Brain pericyte (primary cell): ENCODE results near the gene PHKA2.

Experiments used
- DNase-seq: peaks from one replicate; pipeline ENCODE4 v3.0.0-alpha.2; 2012; ENCODE audit warnings: low read depth, low spot score

Gene PHKA2

DNA sequence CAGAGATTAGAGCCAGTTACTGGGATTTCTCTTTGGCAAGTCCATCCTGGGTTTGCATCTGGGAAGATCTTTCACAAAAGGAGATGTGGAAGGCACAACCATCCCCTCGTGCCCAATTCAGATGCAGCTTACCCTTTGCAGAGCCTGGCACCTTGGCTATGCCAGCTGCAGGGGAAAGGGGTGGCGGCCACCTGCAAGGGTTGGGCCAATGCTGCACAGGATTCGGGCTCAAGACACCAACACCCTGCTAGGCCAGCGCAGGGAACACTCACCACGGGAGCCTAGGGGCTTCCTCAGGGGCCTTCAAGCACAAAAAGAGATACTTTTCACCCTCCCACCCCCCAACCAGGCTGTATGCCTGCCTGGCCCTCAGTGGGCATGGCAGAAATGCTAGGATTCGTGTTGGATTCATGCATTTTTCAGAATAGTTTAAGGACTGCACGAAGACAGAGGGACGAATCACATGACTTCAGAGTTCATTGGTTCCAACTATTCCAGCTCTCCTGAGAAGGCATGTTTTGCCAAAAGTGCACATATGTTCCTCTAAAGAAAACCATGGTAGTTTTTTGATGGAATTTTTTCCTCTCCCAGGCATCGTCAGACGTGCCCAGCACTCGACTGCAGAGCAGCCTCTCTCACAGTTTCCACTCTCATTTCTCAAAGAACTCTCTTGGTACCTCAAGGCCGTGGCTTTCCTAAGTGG, 94.4 kb downstream of the PHKA2 start:
- DNase-seq: no peak

DNA sequence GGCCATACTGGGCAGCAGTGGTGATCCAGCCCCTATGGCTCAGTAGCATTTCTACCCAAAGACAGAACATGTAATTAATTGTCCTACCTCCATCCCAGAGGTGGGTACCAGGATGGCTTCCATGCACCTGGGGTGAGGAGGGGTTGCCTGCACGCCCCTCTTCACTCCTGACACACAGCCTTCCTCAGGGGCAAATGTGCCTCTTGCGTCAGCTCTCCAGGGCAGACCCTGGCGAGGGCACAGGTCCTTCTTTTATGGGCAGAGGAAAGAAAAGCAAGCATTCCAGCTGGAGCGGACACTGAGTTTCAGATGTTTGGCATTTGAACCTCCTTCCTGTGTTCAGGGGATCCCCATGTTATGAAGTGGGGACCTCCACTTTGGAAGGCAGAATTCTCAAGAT, 95.6 kb downstream of the PHKA2 start:
- DNase-seq: no peak

DNA sequence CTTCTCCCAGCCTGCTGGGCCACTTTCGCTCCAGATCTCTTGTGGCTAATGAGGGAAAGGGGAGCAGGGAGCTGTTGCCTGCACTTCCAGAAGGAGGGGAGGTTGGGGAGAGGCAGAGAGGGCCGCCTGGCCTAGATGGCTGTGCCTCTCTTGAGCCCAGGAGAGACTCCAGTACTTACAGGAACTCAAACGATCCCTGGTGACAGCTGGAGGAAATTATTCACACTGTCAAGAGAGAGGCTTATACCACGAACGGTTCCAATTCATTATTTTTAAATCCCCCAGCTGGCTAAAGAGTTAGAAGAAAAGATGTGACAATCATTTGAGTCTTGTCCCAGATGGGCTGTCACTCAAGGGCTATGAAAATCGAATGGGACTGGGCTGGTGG, 96.1 kb downstream of the PHKA2 start:
- no peak for DNase-seq

DNA sequence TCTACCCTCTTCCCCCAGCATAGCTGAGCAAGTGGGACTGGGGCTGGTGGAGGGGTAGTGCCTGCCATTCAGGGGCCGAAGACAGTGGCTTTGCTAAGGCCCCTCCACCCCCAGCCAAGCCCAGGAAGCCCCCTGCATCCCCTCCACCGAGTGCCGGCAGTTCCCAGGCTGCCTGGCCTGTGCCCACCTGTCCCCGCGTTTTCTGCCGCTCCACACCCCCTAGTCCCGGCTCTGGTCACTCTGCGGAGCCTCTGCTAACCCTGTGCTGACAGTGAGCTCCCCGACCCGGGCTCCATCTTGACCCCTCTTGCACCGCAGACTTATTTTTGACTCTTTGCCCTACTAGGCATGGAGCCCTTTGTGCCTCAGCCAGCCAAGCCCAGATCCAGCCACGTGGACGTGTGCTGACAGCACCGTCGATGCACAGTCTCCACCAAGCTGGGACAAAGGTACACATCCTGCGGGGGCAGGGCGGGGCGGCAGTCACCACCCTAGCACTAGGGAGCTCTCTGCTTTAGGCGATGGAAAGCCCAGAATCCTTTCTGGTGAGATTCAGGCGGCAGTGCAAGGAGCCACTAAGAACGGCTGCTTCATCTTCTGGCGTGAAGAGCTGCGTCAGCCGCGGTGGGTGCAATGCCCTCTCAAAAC, 96.6 kb downstream of the PHKA2 start:
- DNase-seq: no peak

DNA sequence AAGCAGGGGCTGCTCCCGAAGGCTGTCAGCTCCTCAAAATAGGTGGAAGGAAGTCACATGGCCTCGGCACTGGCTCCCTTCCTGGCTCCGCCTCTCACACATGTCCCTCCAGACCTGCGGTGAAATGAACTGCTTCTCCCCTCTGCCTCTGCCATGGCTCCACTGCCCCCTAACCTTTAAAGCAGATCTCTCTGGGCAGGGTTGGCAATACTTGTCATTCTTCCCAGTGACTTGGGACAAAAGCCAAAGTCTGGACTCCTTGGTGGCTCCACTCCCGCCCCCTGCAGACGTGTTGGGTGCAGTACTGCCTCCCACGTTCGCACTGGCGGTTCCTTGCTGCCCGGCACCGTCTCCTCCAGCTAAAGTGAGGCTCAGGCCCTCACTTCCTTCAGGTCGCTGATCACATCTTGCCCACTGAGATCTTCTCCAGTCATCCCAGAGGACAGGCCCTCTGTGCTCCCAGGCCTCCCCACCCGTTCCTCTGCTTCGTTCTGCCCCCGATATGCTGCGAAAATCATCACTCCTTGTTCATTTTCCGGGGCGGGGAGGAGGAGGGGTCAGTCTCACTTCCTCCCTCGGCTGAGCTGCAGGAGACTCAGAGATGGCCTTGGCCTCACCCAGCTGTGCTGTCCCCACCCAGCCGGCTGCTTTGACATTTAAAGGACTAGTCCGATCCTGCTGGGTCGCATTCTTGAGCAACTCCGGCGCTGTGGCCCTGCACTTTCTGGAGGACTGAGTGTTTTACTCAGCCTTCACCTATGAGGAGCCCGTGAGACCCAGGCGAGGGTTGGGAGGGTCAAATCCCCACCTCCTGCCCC, 97.4 kb downstream of the PHKA2 start:
- DNase-seq: no peak

DNA sequence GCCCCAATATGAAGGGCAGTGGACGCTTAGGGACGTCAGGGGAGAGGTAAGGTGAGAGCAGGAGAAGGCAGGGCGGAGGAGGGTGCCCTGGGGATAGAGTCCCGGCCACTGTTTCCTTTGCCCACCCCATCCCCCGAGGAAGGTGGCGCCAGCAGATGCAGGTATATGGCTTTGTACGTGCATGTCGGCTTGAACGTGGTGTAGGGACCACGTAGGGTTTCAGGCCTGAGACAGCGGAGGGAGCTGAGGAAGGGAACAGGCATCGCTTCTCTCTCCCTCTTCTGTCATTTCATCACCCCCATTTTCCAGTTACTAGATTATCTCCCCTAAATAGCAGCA, 97.9 kb downstream of the PHKA2 start:
- no peak for DNase-seq

DNA sequence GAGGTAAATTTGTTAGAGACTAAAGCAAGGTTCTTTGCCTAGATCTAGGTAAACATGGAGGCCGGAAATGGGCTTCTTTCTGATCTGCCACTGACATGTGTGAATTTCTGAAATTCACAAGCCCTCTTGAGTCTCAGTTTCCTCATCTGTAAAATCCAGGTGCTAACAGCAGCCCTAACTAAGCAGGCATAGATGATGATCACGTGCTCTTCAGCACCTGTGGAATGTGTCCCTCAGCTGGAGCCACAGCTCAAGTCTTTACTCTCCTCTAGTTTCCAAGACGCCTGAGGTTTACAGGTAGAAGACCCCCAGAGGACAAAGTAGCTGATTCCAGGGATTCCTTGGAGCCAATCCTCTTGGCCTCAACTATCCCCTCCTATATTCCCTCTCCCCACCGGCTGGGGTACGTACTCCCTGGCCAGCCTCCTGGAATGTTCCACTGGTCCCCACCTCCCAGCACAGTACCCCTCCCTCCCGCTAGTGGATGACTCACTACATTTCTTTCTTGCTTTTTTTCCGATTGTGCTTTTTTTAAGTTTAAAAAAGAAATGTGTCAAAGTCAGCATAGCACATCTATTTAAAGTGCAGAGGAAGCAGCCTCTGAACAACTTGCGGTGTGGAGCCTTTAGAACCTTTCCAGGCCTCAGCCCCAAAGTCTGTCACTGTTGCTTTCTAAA, 98.4 kb downstream of the PHKA2 start:
- DNase-seq: no peak

DNA sequence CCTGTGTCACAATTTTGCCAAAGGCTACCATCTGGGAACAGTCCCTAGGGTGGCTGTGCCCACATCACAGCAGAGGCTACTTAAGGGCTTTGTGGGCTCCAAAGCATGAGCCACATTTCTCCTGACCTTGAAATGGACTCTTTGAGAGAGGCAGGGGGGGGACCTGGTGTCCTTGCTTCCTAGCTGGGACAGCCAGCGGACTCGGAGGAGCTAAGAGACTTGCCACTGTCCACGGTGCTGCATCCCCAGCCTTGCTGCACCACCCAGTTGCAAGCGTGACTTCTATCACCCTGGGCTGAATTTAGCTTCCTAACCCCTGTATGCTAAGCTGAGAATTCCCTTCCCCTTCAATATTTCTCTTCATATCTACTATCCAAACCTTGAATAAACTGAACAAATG, 99.0 kb downstream of the PHKA2 start:
- DNase-seq: no peak

DNA sequence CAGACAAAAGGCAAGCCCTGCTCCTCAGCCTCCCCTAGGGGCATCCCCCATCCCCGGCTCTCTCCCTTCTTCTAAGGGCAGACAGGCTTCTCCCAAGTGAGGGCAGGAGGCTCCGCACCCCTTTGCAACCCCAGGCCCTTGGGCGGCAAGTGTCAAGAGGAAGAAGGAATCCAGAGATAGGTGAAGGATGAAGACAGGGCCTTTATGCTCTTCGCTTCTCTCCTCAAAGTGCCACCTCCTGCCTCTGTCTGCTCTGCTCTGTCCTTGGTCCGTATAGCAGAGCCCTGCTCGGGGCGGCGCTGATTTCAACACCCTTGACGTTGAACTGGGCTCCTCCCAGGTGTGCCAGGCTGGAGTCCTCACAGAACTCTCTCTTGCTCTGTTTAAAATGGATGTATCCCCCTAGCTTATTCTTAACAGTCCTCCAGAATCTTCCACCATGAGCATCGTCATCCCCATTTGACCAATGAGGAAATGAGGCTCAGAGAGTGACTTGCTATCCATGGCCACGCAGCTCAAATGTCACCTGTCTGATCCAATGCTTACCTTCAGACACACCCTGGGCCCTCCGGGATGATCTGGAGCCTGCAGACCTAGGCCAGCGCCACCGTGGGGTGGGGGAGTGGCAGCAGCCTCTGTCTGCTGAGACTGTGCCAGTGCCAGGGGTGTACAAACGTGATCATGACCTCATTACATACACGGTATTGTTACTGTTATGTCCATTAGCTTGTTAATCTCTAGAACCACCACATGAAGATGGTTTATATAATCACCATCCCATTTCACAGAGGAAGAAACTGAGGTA, 99.8 kb downstream of the PHKA2 start:
- DNase-seq: no peak

DNA sequence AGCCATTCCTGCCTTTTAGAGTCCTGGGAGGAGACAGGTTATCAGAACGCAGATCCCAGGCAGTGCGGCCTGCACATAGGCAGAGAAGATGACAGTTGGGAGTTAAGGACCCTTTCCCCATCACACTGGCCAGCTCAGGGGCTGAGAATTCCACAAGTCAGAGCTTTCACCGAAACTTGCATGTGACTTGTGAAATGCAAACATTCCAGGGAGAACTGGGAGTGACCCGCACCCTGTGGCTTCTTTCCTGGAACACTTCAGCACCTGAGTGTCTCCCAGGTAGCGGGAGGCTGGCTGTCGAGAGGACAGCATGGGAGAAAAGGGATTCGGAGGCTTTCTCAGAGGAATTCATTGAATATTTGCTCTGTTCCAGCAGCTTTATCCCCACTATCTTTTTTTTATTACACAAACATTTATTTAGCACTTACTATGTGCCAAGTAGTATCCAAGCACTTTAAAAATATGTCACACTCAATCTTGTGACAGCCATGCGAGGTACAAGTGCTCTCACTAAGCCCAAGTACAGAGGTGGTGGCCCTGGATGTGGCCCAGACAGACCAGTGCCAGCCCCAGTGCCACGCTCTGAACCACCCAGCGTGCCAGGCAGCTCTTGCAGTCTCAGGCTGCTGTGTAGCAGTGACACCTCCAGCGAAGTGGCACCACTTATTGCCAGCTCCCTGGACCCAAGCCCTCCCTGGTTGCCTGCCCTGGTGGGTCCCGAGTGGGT, 100.5 kb downstream of the PHKA2 start:
- no peak for DNase-seq

DNA sequence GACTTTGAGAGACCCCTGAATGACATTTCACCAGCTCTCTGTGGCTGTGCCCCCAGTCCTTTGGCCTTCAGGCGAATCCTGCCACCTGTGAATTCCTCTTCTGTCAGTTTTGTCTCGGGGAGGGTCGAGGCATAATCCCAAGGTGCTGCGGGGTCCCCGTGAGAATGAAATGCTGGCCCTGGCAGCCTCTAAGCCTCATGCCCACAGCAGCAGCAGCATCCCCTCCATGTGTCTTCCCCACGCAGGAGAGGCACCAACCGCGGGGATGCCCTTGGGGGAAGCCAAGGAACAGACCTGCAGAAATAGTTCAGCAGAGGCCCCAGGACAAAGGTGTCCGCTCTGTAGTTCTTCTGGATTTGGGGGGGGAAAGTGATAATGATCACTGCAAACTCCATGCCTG, 104.8 kb downstream of the PHKA2 start:
- DNase-seq: no peak

DNA sequence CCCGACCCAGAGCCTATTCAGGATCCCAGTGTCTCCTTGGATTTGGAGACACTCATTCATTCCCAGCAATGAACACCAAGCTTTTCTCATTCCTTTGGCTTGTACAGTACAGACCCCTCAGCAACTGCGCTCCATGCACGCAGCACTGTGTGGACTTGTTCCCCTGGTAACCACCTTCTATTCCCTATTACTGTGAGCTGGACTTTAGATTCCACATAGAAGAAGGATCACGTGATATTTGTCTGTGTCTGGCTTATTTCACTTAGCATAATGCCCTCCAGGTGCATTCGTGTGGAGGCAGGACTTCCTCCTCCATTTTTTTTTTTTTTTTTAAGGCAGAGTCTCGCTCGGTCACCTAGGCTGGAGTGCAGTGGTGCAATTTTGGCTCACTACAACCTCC, 106.4 kb downstream of the PHKA2 start:
- no peak for DNase-seq

DNA sequence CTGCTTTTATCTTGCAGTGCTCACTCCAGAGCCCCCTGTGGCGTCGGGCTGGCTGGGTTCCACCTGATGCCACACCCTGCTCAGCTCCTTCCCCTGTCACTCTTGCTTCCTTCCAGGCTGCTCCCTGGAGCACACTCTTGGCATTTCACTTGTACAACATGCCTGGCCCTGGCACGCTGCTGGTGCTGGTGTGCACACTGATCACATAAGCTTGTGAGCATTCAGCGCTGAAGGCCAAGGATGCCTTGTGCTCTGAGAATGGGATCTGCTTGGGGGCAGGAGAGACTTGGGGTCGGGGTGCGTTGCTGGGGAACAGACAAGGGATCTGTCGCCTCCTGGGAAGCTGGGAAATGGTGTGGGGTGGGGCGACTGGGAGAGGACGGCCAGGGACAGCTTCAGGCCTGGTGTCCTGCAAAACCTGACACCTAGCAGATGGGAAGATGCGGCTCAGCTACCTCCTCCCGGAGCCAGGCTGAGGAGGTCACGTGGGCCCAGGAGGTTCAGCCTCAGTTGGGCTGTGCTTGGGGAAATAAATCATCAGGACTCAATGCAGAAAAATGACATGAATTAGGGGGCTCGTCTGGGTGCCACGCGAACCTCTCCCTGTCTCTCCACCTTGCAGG, 108.5 kb downstream of the PHKA2 start:
- DNase-seq: no peak

DNA sequence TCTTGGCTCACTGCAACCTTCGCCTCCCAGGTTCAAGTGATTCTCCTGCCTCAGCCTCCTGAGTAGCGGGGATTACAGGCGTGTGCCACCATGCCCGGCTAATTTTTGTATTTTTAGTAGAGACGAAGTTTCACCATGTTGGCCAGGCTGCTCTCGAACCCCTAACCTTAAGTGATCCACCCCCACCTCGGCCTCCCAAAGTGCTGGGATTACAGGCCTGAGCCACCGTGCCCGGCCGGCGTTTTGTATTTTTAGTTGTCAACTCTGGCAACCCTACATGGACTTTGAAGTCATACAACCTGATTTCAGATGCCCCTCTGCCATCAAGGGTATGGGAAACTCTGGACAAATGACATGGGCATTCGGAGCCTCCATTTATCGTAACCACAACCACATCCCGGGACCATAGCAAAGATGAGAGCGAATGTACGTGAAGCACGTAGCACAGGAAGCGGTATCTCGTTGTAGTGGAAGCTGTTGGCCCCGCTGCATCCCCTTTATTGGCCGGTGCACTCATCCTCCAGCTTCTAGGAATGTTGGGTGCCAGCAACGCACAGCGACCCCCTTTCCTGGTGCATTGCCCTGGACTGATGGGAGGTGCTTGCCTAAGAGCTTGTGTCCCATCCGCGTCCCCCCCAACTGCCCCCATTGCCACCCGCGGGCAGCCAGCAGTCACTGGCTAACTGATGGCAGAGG, 109.2 kb downstream of the PHKA2 start:
- DNase-seq: no peak

DNA sequence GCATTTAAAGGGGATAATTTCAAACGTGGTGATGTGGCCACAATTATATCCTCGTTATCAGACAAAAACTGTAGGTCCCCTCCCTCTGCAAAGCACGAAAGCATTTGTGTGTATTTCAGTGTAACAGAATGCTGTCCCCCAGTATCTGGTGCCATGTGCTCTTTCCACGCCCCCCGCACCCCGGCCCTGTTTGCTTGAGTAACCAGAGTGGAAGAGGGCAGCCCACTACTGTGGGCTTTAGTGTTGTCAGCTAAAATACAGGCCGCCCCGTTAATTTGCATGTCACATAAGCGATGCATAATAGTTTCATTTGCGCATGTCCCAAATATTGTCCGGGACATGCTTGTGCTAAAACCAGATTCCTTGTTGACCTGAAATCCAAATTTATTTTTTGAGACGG, 110.1 kb downstream of the PHKA2 start:
- DNase-seq: no peak

DNA sequence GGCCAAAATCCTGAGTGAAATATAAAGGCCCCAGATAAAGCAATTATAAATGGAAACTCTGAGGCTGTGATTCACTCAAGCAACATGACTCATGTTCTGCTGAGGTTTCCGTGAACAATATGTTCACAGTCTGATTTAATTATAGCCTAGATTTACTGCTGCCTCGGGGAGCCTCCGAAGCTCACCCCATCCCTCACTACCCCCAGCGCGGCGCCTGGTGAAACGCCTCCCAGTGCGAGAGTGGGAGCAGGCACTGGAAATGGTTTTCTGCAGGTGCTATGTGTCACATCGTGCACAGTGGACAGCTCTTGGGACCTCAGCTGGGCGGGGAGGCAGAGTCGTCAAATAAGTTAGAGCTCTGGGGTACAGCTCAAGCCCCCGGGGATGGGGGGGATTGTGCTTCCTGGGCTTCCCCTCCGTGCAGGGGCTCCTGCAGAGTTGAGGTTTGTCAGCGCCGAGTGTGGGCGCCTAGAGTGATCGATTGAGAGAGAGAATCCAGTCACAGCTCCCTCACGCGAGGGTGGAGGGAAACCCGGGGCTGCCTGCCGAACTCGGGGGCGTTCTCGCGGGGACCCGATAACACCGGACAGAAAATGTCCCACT, 110.6 kb downstream of the PHKA2 start:
- no peak for DNase-seq

DNA sequence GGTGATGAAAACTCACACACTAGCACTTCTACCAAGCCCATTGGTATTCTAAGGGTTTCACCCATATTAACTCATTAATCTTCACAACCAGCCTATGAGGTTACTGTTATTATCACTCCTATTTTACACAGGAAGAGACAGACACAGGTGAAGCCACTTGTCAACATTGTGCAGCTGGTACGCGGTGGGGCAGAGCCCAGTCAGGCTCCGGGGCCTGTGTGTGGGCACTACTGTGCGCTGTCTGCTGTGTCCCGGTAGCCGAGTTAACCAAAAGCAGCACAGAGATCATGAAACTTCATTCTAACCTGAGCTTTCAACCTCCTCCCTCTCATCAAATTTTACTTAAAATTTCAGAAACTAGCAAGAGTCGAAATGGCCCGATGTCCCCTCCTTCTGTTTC, 111.3 kb downstream of the PHKA2 start:
- no peak for DNase-seq

DNA sequence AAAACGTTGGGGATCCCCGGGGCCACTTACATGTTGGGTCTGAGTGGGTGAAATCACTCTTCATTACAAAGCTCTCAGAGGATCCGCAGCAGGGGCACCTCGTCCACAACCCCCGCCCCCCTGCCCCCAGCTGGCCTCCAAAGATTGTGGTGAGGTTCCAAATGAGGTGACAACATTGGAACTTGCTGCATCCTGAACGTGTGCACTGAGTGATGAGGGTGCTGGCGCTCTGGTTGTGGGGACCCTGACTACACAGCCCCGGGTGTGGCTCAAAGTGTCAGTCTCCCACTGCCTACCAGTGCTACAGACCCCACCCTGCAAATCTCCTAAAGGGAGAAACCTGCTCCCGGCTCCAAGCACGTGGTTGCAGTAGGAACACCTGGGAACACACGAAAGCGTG, 111.9 kb downstream of the PHKA2 start:
- DNase-seq: no peak

DNA sequence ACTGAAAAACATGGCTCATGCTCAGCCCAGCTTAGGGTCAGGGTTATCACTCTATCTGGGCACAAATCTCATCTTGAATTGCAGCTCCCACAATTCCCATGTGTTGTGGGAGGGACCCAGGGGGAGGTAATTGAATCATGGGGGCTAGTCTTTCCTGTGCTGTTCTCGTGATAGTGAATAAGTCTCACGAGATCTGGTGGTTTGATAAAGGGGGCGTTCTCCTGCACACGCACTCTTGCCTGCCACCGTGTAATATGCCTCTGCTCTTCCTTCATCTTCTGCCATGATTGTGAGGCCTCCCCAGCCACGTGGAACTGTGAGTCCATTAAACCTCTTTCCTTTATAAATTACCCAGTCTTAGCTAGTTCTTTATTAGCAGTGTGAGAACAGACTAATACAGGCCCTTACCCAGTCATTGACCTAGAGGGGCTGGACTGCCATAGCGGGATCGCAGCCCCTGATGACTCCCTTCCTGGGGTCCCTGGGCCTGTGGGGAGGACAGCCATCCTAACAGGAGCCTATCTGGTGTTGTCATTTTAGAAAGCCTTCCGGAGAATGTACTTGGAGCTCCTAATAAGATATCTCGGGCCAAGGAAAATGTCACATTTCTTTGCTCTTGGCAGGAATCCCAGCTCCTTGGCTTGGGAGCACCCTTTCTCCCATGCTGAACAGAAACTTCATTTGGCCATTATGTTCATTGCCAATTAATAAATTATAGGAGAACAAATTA, 112.6 kb downstream of the PHKA2 start:
- DNase-seq: no peak
